Glomerular visceral epithelial cell (primary cell): ENCODE measurements around the gene IFI27L2.

Experiments used
- DNase-seq: peaks from one replicate; pipeline ENCODE4 v3.0.0-alpha.2; 2016; ENCODE audit errors: extremely low spot score

IFI27L2 gene

DNA sequence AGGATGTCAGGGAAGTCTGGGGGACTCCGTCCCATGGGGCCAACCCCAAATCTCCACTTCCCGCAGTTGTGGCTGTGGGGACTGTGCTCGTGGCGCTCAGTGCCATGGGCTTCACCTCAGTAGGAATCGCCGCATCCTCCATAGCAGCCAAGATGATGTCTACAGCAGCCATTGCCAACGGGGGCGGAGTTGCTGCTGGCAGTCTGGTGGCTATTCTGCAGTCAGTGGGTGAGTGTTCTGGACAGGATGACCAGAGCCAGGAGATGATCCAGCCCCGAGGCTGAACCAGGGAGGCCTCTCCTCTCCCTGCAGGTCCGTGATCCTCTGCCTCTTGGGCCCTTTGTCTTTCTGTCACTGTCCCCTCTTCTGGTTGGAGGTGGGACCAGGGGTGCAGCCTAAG is 27.7 kb downstream of the IFI27L2 start:
- no peak for DNase-seq

DNA sequence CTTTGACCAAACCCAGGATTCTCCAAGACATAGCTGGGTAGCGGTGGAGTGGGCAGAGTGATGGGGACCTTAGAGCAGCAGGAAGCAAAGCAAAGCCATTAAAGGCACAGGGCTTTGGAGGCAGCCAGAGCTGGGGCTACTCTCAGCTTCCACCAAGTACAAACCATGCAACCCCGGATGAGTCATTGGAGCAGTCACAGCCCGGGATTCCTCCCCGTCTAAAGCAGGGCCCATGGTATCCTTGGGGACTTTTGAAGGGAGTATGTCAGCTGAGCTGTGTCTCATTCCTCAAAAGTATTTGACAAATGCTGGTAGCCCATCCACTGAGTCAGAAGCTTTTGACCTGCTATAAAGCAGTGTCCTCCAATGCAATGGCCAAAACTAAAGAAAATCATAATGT is 28.6 kb downstream of the IFI27L2 start:
- DNase-seq: peak; percentile 61

DNA sequence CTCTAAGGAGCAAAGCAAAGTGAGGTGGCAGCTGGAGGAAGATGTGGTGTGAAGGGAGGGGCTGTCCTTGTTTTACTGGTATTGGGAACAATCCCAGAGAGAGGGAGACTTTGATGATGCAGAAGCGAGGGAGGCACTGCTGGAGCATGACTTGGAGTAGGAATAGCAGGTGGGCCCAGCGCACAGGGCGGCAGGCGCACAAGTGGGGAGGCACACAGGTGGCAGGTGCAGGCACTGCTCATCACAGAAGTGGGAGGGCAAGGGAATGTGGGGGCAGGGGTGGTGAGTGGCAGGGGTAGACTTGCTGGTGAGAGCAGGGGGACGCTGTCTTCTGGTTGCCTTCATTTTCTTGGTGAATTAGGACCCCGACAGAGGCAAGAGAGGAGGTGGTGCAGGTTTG is 30.4 kb downstream of the IFI27L2 start:
- DNase-seq: no peak

DNA sequence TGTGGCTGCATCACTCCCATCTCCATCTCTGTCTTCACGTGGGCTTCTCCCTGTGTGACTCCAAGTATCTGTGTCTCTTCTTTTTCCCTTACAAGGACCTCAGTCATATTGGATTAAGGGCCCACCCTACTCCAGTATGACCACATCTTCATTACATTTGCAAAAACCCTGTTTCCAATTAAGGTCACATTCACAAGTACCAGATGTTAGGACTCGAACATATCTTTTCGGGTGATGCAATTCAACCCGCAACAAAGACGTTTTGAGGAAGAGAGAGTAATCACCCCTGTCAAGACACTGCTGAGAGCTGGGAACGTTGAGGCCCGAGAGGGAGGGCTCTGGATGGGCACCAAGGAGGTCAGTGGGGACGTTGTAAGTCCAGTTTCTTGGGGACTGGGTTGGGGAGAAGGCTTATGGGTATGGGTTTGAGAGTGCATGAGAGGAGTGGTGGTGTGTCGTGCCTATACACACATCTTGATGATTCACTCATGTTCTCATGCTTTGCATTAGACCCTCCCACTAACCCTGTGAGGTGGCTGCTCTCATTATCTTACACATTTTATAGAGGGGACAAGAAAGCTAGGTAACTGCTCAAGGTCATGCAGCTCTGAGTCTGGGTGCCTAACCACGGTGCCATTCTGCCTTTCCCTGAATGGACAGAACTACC is 30.9 kb downstream of the IFI27L2 start:
- DNase-seq: no peak

DNA sequence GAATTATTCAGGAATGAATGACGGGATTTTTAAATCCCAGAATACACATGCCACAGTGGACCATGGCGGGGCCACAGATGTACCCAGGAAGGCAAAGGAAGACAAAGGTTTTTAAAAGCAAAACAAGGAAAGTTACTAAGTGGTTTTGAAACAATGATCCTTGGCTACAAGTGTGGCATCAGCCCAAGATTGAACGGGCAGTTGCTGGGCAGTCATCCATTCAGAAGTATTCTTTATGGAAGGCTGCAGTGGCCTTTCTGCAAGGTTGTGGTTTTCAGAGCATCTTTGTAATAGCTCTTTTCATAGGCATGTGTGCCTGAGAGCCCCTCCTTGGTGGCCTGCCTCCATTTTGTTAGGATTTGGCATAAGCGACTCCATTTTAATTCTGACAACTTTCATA is 32.3 kb downstream of the IFI27L2 start:
- DNase-seq: peak; percentile 41

DNA sequence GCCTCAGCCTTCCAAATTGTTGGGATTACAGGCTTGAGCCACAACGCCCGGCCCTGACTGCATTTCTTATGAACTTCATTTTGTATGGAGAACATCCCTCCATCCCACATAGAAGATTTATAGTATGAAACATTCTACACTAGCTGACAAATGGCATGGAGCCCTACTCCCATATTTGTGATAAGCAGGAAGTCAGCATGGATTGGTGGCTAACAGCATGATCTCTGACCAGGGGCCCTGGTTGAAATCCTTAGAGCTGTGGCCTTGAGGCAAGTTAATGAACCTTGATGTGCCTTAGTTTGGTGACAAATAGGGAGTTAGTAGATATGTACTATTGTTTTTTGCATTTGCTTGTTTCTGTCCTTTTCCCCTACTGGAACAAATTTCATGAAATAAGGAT is 36.0 kb downstream of the IFI27L2 start:
- DNase-seq: no peak

DNA sequence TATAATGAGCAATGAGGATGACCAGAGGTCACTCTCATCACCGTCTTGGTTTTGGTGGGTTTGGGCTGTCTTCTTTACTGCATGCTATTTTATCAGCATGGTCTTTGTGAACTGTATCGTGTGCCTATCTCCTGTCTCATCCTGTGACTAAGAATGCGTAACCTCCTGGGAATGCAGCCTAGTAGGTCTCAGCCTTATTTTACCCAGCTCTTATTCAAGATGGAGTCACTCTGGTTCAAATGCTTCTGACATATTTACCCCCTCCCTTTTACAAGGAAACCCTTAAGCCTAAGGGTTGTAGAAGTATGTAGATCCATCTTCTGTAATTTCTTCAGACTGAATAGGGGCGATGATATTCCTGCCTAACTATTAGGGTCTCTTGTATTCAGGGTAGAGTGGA is 39.9 kb downstream of the IFI27L2 start:
- no peak for DNase-seq

DNA sequence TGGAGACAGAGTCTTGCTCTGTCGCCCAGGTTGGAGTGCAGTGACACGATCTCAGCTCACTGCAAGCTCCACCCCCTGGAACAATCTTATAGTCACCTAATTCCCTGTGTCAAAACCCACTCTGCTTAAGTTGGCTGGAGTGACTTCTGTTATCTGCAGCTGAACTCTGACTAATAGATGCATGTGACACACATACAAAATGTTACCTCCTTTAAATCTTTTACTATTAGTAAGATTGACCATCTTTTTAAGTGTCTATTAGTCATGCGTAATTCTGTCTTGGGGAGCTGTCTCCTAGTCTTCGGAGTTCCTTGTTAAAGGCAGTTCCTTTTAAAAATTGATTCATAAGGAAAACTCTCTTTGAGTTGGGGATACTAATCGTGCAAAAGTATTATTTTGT is 40.9 kb downstream of the IFI27L2 start:
- DNase-seq: no peak

DNA sequence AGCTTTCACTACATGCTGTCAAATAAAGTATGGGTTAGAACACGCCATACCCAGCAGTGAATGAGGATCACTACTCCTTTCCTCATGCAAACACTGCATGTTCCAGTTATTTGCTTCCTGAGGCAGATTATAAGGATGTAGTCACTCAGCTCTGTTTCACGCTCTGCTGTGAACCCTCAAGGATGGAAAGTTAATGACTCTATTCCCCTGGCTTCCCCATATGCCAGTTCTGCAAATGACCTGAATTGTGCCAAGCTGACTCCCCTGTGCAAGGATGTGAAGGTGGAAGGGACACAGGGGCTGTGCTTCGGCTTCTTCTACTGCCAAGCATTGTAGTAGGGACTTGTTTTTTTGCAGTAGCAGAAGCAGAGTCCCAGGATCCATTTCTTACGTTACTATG is 41.5 kb downstream of the IFI27L2 start:
- DNase-seq: no peak

DNA sequence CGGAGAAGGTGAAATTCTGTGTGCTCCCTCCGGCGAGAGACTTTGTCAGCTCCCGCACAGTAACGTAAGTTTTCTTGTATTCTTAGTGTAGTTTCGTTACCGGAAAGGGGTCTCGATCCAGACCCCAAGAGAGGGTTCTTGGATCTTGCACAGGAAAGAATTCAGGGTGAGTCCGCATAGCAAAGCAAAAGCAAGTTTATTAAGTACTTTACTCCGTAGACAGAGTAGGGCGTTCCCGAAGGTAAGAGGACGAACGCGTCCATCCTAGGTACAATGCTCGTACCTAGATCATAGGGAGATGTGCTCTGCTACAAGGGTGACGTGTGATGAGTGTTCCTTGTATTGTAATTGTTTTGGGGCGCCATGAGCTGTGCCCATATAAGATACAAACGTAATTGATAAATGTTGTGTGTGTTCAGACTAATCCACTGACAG is 48.0 kb downstream of the IFI27L2 start:
- no peak for DNase-seq

DNA sequence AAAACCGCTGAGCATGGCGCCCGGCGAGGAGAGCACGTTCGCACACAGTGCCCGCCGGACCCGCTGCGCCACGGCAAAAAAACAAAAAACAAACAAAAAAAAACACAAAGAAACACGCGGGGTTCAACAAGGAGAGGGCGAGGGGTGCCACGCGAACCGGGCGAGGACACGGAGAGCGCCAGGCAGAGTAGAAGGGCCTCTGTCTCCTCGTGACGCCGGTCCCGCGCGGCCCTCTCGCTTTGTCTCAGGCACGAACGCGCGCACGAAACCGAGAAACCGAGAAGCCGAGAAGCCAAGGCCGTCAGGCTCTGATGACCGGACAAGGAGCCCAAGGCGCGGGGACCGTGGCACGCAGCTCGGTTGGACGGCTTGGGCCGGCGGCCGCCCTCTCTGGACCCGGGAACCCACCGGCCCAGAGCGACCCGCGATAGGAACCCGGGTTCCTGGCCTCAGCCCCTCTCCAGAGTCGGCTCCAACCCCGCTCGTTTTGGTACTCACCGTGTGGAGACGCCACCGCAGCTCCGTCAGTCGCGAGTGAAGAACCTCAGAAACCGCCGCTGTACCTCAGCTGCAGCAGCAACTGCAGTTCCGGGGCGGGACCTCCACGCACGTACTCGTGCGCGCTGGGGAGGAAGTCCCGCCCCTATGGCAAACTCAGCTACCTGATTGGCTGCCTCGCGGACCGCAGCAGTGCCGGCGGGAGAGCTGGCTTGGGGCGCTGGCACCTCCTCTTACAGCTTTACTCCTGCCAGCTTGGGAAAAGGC is 48.6 kb downstream of the IFI27L2 start, which contains the start of the genes DDX24 and IFI27L1:
TSS of gene DDX24 (minus strand) at position 582 of the 765 bp plus-strand sequence. CDS start 1,460 bp downstream, outside the sequence.
TSS of gene IFI27L1 (plus strand) at position 690 of the 765 bp plus-strand sequence. CDS start 15,628 bp downstream, outside the sequence.
- DNase-seq: peak; percentile 97

DNA sequence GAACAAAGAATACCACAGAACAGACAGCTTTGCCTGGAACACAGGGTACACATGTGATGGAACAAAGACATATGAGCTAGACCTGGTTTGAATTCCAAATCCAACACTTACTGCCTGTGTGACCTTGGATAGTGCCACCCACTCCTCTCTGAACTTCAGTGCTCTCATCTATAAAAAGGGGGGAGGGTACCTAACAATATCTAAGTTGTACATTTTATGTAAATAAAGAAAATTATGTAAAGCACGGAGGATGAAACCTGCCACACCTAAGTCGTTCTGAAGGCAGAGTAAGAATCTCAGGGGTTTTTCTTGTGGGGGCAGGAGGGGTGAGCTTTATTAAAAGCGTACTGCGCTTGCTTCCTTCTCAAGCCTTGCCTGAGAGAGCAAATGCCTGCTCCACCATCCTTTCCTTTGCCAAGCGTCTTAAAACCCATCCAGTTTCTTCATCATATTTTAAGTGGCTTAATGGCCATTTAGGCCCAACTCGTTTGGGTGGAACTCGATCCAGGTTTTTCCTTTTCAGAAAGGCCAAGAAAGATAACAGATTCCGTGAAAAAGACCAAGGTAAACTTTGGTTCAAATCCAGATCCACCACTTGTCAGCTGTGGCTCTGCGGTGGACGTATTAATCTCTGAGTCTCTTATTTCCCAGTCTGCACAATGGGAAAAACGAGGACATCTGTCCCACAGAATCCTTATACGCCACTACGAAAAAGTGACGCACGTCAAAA is 49.3 kb downstream of the IFI27L2 start:
- DNase-seq: no peak

DNA sequence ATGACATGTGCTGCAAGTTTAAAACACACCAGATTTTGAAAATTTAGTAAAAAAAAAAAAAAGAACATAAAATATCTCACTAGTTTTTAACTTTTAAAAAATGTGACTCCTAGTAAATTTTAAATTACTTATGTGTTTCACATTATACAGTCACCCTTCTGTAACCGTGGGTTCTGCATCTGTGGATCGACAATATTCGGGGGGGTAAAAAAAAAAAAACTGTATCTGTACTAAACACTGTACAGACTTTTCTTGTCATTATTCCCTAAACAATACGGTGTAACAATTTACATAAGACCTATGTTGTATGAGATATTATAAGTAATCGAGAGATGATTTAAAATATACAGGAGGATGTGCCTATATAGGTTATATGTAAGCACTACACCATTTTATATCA is 51.6 kb downstream of the IFI27L2 start:
- no peak for DNase-seq
